ENCODE measurements around the gene RASA4.
"Not testable (repeated sequence)": the region's sequence is repeated elsewhere in the genome, so short reads cannot be mapped to it uniquely, and the experiment has no call there.

Gene RASA4

GRCh38 chr7:102542771-102543170 lies 73.8 kb downstream of the RASA4 start:
- DNase-seq = not testable (repeated sequence)

GRCh38 chr7:102542083-102542482 lies 74.5 kb downstream of the RASA4 start:
- DNase-seq = not testable (repeated sequence)

DNA sequence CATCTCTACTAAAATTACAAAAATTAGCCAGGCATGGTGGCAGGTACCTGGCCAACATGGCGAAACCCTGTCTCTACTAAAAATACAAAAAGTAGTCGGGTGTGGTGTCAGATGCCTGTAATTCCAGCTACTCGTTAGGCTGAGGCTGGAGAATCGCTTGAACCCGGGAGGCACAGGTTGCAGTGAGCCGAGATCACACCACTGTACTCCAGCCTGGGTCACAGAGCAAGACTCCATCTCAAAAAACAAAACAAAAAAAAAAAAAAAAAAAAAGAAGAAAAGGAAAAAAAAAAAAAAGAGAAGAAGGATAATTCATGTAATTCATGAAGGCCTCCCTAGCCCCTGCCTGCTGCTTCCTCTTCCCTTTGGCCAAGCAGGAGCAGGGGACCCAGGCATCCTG lies 76.0 kb downstream of the RASA4 start:
- not testable (repeated sequence) for DNase-seq

DNA sequence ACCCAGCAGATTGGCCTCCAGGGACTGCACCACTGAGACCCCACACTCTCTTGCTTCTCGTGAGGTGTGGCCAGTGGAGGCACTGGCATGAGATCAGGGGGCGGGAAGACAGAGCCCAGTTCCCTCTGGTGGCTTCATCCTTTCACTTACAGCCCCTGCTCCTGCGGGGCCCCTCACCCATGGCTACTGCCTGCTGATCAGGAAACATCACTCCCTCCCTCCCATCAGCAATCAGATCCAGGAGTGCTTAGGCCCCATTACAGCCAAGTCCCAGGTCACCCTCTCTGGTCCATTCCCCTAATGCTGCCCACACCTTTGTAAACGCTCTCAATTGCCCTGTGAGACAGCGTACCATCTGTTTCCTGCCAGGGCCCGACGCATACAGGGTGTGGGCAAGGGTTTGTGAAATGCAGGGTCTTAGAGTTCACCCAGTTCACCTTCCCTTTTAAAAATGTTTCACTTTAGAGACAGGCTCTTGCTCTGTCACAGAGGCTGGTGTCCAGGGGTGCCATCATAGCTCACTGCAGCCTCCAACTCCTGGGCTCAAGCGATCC lies 81.4 kb downstream of the RASA4 start:
- DNase-seq = not testable (repeated sequence)

GRCh38 chr7:102532127-102532526 lies 84.4 kb downstream of the RASA4 start:
- not testable (repeated sequence) for DNase-seq

DNA sequence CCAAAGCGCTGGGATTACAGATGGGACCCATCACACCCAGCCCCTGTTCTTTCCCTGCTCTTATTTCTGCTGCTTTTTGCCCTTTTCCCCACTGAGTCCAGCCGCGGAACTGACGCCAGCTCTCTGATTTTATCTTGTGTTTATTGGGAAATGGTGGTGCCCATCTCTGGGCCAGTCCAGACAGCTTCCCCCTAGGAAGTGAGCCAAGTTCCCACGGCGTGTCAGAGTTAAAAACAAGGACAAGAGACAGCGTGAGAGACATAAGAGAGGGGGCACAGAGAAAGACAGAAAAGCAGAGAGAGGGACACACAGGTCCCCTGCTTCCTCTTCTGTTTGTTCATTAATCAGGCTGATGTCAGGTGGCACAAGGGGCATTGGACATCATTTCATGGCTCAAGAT lies 85.0 kb downstream of the RASA4 start:
- not testable (repeated sequence) for DNase-seq

DNA sequence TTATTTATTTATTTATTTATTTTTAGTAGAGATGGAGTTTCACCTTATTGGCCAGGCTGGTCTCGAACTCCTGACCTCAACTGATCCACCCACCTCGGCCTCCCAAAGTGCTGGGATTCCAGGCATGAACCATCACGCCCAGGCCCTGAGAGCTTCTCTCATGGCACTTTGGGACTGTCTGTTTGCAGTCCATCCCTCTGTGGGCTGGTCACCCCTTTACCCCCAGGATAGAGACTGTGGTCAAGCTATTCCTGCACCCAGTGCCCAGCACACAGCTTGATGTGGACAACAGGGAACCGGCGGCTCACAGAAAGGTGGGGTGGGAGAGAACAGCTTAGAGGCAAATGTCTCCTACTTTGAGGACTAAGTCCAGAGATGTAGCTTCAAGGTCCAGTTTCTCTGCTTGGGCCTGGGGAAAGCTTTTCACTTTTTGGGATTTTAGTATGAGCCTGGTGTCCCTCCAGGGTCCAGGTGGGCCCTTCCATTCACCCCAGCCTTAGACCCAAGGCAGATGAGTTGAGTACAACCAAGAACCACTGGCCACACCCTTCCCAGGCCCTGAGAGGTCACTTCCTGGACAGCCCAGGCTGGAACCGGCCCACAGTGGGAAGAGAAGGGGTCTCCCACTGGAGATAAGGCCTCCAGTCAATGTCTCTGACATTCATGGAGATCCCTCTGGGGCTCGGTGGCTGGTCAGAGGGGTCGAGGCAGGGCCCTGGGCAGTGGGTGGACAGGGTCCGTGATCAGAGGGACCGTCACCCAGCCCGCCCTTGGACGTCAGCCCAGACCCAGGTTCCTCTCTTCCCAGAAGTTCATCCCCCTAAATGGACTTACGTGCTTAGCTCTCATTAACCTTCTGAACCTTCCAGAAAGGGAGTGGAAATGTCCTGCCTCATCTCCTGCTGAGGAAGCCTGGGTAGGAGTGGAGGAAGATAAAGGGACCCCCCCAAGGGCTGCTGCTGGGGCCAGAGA lies 88.4 kb downstream of the RASA4 start:
- DNase-seq = not testable (repeated sequence)

DNA sequence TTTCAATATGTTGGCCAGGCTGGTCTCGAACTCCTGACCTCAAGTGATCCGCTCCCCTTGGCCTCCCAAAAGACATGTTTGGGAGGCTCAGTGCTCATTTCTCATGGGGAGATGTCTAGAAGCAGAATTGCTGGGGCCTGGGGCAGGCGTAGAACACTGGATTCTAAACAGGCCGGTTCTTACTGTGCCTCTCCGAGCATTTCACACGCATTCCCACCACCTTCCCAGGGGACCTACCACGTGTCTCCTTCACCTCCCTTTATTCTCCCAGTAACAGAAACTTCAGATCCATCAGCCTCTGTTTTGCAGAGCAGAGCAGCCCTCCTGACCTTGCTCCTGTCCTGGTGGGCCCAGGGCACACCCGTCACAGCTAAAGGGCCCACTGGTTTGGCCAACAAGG lies 89.4 kb downstream of the RASA4 start:
- DNase-seq = not testable (repeated sequence)

DNA sequence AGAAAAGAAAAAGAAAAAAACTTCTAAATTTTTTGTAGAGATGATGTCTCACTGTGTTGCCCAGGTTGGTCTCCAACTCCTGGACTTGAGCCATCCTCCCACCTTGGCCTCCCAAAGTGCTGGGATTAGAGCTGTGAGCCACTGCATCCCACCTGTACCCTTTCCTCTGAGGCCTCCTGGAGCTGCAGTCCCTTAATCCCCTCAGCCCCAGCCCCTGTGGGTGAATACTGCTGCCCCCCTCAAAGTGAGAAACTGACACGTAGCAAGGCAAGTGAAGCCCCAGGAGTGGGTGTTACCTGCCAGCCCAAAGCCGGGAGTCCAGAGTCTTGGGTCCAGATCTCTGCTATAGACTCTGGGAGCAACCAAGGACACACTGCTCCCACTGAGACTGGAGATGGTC lies 91.8 kb downstream of the RASA4 start:
- not testable (repeated sequence) for DNase-seq

Measured in T-helper 1 cell (primary cell).